HL-60/S4 (cell line): Measurements from ENCODE around the gene STARD8.
"Not testable (repeated sequence)": the region's sequence is repeated elsewhere in the genome, so short reads cannot be mapped to it uniquely, and the experiment has no call there.

Experiments used
- in situ Hi-C: fragments of 300-500 bp; cut with MboI; formaldehyde crosslinking; loops from 2 replicates; pipeline ENCODE4 v1.14.3; 2022; ENCODE audit warnings: low sequenced_read_pairs

The STARD8 gene

GRCh38 chrX:68686097-68686977 is 38.9 kb downstream of the STARD8 start:
- in situ Hi-C loops: no loop called here

GRCh38 chrX:68688931-68689330 is 41.5 kb downstream of the STARD8 start:
- in situ Hi-C loops: not testable (repeated sequence)

DNA sequence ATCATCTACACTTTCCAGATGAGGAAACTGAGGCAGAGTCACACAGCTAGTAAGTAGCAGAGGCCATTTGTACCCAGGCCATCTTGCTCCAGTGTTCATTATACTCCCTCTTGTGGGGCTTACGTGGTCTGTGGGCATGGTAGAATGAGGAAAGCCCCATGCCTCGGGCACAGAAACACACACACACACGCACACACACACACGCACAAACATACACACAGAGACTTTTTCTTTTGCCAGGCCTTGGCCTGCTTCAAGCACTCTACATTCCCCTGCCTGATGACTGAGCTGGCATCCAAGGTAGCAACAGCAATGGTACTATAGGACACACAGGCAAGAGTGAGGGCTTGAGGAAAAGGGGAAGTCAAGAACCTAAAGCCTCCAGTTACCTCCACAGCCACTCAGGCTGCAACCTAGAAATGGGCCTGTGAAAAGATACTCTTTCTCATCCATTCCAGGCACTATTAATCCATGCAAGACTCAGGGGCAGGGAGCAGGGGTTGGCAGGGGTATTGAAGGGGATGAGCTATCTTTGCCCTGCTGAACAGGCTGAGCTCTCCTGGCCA is 43.6 kb downstream of the STARD8 start:
- in situ Hi-C loops: no loop called here

GRCh38 chrX:68691921-68692320 is 44.5 kb downstream of the STARD8 start:
- in situ Hi-C loops: no loop called here

GRCh38 chrX:68692651-68693050 is 45.2 kb downstream of the STARD8 start:
- in situ Hi-C loops: no loop called here

GRCh38 chrX:68693481-68694434 is 46.3 kb downstream of the STARD8 start:
- in situ Hi-C loops: no loop called here

DNA sequence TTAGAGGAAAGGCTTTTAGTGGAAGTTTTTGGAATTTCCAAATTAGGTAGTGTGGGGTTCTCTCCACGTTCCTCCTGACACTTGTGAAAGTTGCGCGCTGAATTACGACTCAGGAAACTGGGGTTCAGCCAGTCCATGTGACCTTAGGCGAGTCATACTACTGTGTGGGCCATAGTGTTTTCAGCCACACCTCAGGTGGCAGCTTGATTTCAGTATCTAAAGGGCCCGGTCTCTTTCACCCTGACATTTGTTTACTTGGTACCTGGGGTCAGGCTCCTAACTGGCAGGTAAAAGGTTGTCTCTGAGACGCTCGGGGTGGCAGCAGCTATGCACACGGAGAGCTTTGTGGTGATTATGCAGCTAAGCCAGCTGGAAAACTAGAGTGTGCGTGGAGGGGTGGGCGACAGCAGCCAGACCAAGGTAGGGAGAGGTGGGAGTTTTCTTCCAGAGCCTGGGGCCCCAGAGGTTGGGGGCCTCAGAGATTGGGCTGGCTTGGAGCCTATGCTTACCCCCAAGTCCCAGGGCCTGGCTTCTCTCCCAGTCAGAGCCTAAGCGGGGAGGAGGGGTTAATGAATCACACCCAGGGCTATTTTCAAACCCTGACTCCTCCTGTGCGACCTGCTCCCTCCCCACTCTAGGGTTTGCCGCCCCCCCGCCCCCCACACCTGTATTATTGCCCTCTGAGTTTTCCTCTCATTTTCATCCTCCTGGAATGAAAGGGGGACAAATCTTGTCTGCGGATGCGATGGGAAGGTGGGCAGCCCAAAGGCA is 47.2 kb downstream of the STARD8 start:
- in situ Hi-C loops: no loop called here

DNA sequence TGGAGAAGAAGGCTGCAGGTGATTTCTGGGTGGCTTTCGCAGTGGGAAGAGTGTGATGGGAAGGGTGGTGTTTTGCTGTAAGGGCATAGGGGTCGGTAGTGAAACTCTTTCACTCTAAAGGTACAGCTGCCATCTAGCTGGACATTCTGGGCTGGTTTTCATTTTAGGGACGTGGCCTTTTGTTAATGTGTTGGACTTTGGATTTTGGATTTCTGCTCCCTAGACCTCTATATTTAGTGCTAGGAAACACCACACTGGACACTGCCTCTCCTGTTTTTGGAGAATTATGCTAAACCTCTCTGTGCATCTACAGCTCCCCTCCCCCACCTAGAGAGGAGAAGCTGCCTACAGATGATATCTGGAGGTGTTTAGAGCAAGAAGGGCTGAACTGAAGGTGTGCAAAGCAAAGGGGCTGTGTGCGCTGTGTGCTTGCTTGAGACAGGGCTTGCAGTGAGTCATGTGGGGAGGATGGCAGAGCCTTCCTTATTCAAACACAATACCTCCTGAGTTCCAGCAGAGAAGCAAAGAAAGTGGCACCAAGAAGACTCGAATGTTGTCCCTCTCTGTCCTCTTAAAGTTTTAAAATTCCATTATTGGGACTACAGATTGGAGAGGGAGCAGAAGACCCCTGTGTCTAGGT is 47.9 kb downstream of the STARD8 start:
- in situ Hi-C loops: no loop called here

GRCh38 chrX:68696267-68696990 is 49.0 kb downstream of the STARD8 start:
- in situ Hi-C loops: no loop called here

DNA sequence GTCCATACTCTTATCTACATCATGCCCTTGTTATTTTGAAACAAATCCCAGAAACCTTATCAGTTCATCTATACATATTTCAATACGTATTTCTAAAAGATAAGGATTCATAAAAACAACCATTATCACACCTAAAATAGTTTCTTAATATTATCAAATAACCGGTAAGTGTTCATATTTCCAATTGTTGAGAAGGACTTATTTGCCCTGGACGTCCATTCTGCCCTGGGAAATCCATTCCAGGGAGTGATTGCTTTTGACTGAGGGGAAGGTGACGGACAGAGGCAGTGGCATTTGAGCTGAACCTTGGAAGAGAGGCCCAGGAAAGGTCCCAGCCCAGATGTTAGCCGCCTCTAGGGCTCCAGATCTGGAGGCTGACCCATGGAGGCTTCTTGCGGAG is 49.6 kb downstream of the STARD8 start:
- in situ Hi-C loops: no loop called here

- in situ Hi-C loops: no loop called here
Observed at GRCh38 chrX:68697465-68698125, 50.1 kb downstream of the STARD8 start.

GRCh38 chrX:68698942-68699341 is 51.5 kb downstream of the STARD8 start:
- in situ Hi-C loops: no loop called here

- in situ Hi-C loops: loop anchor here (25.0 kb wide), 2 partner anchors 188 to 513 kb away; no protein-coding TSS in a partner anchor
Observed at GRCh38 chrX:68699960-68700746, 52.7 kb downstream of the STARD8 start.

GRCh38 chrX:68703369-68703768 is 55.9 kb downstream of the STARD8 start:
- in situ Hi-C loops: loop anchor here (25.0 kb wide), 2 partner anchors 191 to 516 kb away; no protein-coding TSS in a partner anchor

DNA sequence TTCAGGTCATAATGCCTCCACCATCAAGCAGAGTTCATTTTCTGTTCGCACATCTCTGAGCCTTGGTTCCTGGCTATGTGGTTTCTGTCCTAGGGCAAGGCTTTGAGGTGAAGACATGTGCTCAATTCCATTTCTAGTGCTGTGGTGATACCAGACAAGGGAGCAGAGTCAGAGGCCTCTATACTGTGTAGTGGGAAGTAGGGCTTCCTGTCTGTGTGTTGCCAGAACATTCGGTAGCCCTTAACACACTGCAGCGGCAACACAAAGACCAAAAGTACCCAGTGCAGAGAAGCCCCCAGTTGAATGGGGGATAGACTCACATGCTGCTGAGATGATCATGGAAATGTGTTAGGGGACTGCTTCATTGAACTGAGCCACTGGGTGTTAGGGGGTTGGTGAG is 56.4 kb downstream of the STARD8 start:
- in situ Hi-C loops: loop anchor here (25.0 kb wide), 2 partner anchors 192 to 517 kb away; no protein-coding TSS in a partner anchor

DNA sequence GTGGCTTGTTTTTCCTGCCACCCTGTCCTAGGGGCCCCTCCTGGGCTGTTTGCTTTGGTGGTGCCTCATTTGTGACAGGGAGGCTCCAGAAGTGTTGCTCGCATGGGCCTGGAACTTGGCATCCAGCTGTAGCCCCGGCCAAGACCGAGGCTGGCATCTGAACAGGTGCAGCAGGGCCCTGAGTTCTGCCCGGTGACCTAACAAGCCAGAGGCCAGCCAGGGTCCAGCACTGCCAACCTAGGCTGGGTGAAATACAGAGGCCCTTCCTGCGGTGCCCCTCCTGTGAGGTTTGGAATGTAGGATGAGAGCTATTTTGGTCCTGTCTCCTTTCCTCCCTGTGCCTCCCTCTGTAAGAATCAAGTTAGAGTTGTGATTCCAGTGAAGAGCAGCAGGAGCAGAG is 58.5 kb downstream of the STARD8 start:
- in situ Hi-C loops: loop anchor here (25.0 kb wide), 2 partner anchors 194 to 519 kb away; no protein-coding TSS in a partner anchor

GRCh38 chrX:68708503-68709290 is 61.2 kb downstream of the STARD8 start:
- in situ Hi-C loops: loop anchor here (25.0 kb wide), 2 partner anchors 196 to 521 kb away; no protein-coding TSS in a partner anchor
